Endothelial cell of umbilical vein (primary cell): Measurements from ENCODE around the gene IGFBPL1. TPM values are rescaled to one million over a fixed set of nuclear protein-coding genes. Genes with fewer than 3 reads are reported as not detected.

Experiments
- BruUV-seq: library from RNA; stranded (reverse); fragments of 400-500 nt; replicated peaks from 2 replicates; lab custom pipeline; 2021; lab: Mats Ljungman, UMichigan
- CTCF ChIA-PET: fragments of 300-600, 350-600 bp; sonication (Branson Sonifier 250); formaldehyde crosslinking; loops from one replicate; lab custom pipeline; 2021; ENCODE audit warnings: antibody characterized with exemption, inconsistent platforms; lab: Charles Lee
- POLR2A ChIA-PET: fragments of 300-600, 350-600 bp; sonication (Branson Sonifier 250); formaldehyde crosslinking; loops from one replicate; lab custom pipeline; 2021; ENCODE audit warnings: antibody characterized with exemption, inconsistent platforms; lab: Charles Lee
- DNase-seq: peaks from one replicate; pipeline ENCODE4 v3.0.0-alpha.2; 2011; ENCODE audit warnings: low read depth, low spot score
- FAIRE-seq: peaks from 2 replicates; lab custom pipeline; 2011; peaks lifted over from hg19 to GRCh38; lab: Jason Lieb, UNC
- H2AFZ ChIP-seq: 2 replicates; pipeline ENCODE4 v1.6.0; 2012; ENCODE audit warnings: low read depth, low read length, control low read depth, inconsistent platforms
- H3K27ac ChIP-seq: 2 replicates; pipeline ENCODE4 v1.5.1; 2011; ENCODE audit warnings: low read depth, mild to moderate bottlenecking, control low read depth, low read length, moderate library complexity; ENCODE audit not compliant: insufficient read depth
- H3K27me3 ChIP-seq, 2 experiments: 2 replicates each; pipeline versions ENCODE4 v1.6.0 to v1.6.1; 2011; ENCODE audit warnings: low read length in 2 of 2, mixed read lengths in 1 of 2; ENCODE audit not compliant: control insufficient read depth in 2 of 2, insufficient read depth in 2 of 2
- H3K36me3 ChIP-seq, 2 experiments: 2 replicates in 1 of 2; 3 replicates in 1 of 2; pipeline ENCODE4 v1.5.1; 2011; ENCODE audit warnings: low read length in 2 of 2, mild to moderate bottlenecking in 1 of 2, moderate library complexity in 1 of 2; ENCODE audit not compliant: control insufficient read depth in 2 of 2, insufficient read depth in 2 of 2; ENCODE audit errors: extremely low read depth in 1 of 2
- H3K4me1 ChIP-seq: 3 replicates; pipeline ENCODE4 v1.5.1; 2011; ENCODE audit warnings: mild to moderate bottlenecking, low read length; ENCODE audit not compliant: control insufficient read depth, insufficient read depth; ENCODE audit errors: extremely low read depth
- H3K4me2 ChIP-seq: 2 replicates; pipeline ENCODE4 v1.6.1; 2011; ENCODE audit warnings: low read length, control low read depth, mixed read lengths; ENCODE audit not compliant: insufficient read depth
- H3K4me3 ChIP-seq, 3 experiments: fragments of 200-600 bp in 1 of 3; sonication (generic), shearing (Covaris generic) in 1 of 3; replicated peaks in 1 of 3; 2 replicates each; pipeline ENCODE4 v1.5.1; 2011 to 2016; ENCODE audit warnings: control low read depth in 3 of 3, low read length in 3 of 3, mild to moderate bottlenecking in 2 of 3, inconsistent platforms in 1 of 3, low read depth in 1 of 3, moderate library complexity in 1 of 3; ENCODE audit not compliant: insufficient read depth in 1 of 3
- H3K79me2 ChIP-seq: 2 replicates; pipeline ENCODE4 v1.6.0; 2012; ENCODE audit warnings: low read length, inconsistent platforms; ENCODE audit not compliant: control insufficient read depth, insufficient read depth
- H3K9ac ChIP-seq: replicated peaks from 2 replicates; pipeline ENCODE3; 2011; ENCODE audit warnings: low read length, control low read depth; ENCODE audit not compliant: insufficient read depth; ENCODE audit errors: extremely low read depth
- H3K9me1 ChIP-seq: replicated peaks from 3 replicates; pipeline ENCODE4 v1.6.0; 2011; ENCODE audit warnings: mild to moderate bottlenecking, low read length; ENCODE audit not compliant: control insufficient read depth, insufficient read depth; ENCODE audit errors: extremely low read depth
- H3K9me3 ChIP-seq: replicated peaks from 2 replicates; pipeline ENCODE4 v1.5.1; 2012; ENCODE audit warnings: low read length, inconsistent platforms; ENCODE audit not compliant: control insufficient read depth, insufficient read depth
- H4K20me1 ChIP-seq: replicated peaks from 2 replicates; pipeline ENCODE3; 2011; ENCODE audit warnings: mild to moderate bottlenecking, low read length; ENCODE audit not compliant: control insufficient read depth, insufficient read depth; ENCODE audit errors: extremely low read depth
- CTCF ChIP-seq, 2 donors: IDR thresholded peaks; 1 replicate in 1 of 2; 2 replicates in 1 of 2; pipeline ENCODE4 v1.5.1; 2011; ENCODE audit warnings: low read length in 2 of 2, mild to moderate bottlenecking in 2 of 2, moderate library complexity in 2 of 2, control low read depth in 1 of 2, inconsistent platforms in 1 of 2, low read depth in 1 of 2; ENCODE audit not compliant: insufficient read depth in 1 of 2; ENCODE audit errors: extremely low read depth in 1 of 2
- EZH2 ChIP-seq: IDR thresholded peaks from 2 replicates; pipeline ENCODE4 v1.6.1; 2012; ENCODE audit warnings: borderline replicate concordance, low read depth, mild to moderate bottlenecking, moderate library complexity, low read length, inconsistent platforms; ENCODE audit not compliant: severe bottlenecking
- FOS ChIP-seq: IDR thresholded peaks from 2 replicates; pipeline ENCODE4 v1.6.1; 2011; ENCODE audit warnings: mild to moderate bottlenecking, low read length, moderate library complexity, borderline replicate concordance; ENCODE audit not compliant: insufficient read depth
- GATA2 ChIP-seq: IDR thresholded peaks from 2 replicates; pipeline ENCODE4 v1.7.0; 2011; ENCODE audit warnings: low read depth, mild to moderate bottlenecking, moderate library complexity, mixed read lengths, low read length; ENCODE audit not compliant: insufficient read length, insufficient read depth
- JUN ChIP-seq: IDR thresholded peaks from 2 replicates; pipeline ENCODE4 v1.6.1; 2011; ENCODE audit warnings: borderline replicate concordance, low read depth; ENCODE audit not compliant: insufficient read length, insufficient read depth
- MYC ChIP-seq: IDR thresholded peaks from one replicate; pipeline ENCODE4 v1.6.1; 2011; ENCODE audit warnings: mild to moderate bottlenecking, low read depth, low read length
- POLR2A ChIP-seq: IDR thresholded peaks from 2 replicates; pipeline ENCODE4 v1.6.1; 2012; ENCODE audit warnings: low read depth, mild to moderate bottlenecking, control low read depth, low read length
- POLR2AphosphoS5 ChIP-seq: IDR thresholded peaks from 2 replicates; pipeline ENCODE4 v1.6.1; 2012; ENCODE audit warnings: low read depth, mild to moderate bottlenecking, control low read depth, low read length, moderate library complexity; ENCODE audit not compliant: insufficient read depth
- dilution Hi-C: fragments of 300-500 bp; cut with MboI; formaldehyde crosslinking; loops from one replicate; pipeline ENCODE4 v1.15.0; 2019; ENCODE audit warnings: low sequenced_read_pairs; ENCODE audit not compliant: extremely low pct_ligation_motif_present
- intact Hi-C: fragments of 100-400 bp; cut with micrococcal nuclease; formaldehyde crosslinking; loops from one replicate; pipeline ENCODE4 v1.10.0; 2022
- polyA plus RNA-seq, 4 experiments: library from polyadenylated mRNA; depleted of rRNA in 3 of 4; stranded (reverse) in 3 of 4; unstranded in 1 of 4; fragments of >200 nt; gene quantifications; 2 replicates each; pipeline versions ENCODE4 v1.2.1 to v1.2.3, GENCODE V29; 2011 to 2012; ENCODE audit warnings: missing spikeins in 1 of 4
- total RNA-seq: library from RNA; stranded (reverse); gene quantifications from 2 replicates; pipeline ENCODE4 v1.2.3, GENCODE V29; 2021
- TF ChIP-seq, protein P1 (sequence below): IDR thresholded peaks from 2 replicates; pipeline ENCODE4 v1.6.1; 2011; ENCODE audit not compliant: insufficient read depth, insufficient read length

The IGFBPL1 gene
- total and polyA plus RNA-seq, 2 donors (not counting 3 experiments of a cell fraction or from before 2014, with no cell fraction given), result not detected

DNA sequence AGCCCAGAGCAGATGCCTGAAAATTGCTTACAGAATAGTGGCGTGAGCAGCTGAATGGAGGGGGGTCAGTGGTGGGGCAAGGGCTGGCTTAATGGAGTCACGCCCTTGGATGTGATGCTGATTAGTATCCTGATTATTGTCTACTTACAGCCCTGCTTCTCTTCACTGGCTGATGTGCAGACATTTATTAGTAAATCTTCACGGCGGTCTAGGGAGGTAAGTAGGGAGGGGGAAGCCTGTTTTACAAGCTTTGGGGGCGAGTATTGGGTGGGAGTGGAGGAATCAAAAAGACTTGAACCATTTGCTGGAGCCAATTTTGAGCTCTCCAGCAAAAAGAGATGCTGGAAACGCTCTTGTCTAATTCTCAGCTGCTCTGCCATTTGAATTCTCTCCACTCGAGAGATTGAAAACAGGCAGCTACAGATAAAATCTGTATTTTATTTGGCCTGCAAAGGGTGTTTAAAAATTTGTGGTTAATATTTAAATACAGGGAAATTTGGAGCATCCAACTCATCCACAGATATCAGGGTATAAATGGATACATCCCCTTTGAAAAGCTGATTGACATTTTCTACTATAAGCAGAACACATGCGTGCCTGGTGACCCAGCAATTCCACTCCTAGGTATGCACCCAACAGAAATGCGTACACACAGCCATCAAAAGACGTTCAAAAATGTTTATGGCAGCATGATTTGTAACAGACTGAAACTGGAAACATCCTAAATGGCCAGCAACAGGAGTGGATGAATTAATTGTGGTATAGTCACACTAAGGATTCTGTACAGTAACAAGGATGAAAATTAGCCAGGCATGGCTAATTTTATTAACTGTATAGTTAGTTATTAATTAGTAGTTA is 51.3 kb downstream of the IGFBPL1 start:
- Histone ChIP-seq H3K4me1 (no peaks in the 10 kb centered on the region), H3K27ac (no peak overlapping the region), H3K36me3 (no peaks in the 10 kb centered on the region), H3K4me2 (no peak overlapping the region), H3K27me3 (peaks cover 14 to 18% of the 10 kb centered on the region in 2 experiments), H3K4me3 (no peak overlapping the region), H3K9me3 (no peaks in the 10 kb centered on the region), H3K9me1 (no peaks in the 10 kb centered on the region), H3K79me2 (no peaks in the 10 kb centered on the region), H3K9ac (no peak overlapping the region), H4K20me1 (no peaks in the 10 kb centered on the region), H2AFZ (no peak overlapping the region)
- CTCF ChIA-PET, result interaction anchor here (1.2 to 1.3 kb wide), 2 partner anchors 15 to 459 kb away, joined by 3 to 4 read pairs; no protein-coding TSS in a partner anchor
- POLR2A ChIA-PET, result no interaction called here
- dilution Hi-C loops, result no loop called here
- no TSS peak for BruUV-seq
- TF ChIP-seq, protein P1, sequence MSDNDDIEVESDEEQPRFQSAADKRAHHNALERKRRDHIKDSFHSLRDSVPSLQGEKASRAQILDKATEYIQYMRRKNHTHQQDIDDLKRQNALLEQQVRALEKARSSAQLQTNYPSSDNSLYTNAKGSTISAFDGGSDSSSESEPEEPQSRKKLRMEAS, result no peak
- TF ChIP-seq GATA2, result no peak
- no peak for TF ChIP-seq JUN
- no peak for TF ChIP-seq EZH2
- TF ChIP-seq FOS, result no peak
- no peak for TF ChIP-seq POLR2A
- TF ChIP-seq CTCF (IDR thresholded peaks at IDR 0.05; ENCODE audit: extremely low read depth in 1 of 2, insufficient read depth in 1 of 2, low read depth in 1 of 2, low read length in 2 of 2), result no peak
- no peak for TF ChIP-seq MYC
- TF ChIP-seq POLR2AphosphoS5, result no peak
- no peak for DNase-seq
- intact Hi-C loops, result loop anchor here (10.0 kb wide), 1 partner anchor 58 kb away; no protein-coding TSS in a partner anchor
- no peak for FAIRE-seq
